ENCODE data around the gene SLC5A10.

DNA sequence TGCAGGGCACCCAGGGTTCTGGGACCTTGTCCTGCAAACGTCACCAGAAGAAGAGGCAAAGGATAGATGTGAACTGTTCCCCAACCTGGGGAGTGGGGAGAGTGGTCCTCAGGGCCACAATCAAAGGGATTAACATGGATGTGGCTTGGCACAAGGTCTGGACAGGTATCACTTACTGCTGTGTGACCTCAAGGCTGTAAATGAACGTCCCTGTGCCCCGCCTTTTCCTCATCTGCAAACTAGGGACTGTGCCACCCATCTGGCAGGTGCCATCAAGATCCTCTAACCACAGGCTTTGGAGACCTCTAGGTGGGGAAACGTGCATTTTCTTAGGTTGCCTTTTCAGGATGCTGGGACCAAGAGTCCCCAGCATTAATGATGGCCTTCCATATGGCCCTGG is 25.1 kb downstream of the SLC5A10 start:
- TF ChIP-seq, protein P1, sequence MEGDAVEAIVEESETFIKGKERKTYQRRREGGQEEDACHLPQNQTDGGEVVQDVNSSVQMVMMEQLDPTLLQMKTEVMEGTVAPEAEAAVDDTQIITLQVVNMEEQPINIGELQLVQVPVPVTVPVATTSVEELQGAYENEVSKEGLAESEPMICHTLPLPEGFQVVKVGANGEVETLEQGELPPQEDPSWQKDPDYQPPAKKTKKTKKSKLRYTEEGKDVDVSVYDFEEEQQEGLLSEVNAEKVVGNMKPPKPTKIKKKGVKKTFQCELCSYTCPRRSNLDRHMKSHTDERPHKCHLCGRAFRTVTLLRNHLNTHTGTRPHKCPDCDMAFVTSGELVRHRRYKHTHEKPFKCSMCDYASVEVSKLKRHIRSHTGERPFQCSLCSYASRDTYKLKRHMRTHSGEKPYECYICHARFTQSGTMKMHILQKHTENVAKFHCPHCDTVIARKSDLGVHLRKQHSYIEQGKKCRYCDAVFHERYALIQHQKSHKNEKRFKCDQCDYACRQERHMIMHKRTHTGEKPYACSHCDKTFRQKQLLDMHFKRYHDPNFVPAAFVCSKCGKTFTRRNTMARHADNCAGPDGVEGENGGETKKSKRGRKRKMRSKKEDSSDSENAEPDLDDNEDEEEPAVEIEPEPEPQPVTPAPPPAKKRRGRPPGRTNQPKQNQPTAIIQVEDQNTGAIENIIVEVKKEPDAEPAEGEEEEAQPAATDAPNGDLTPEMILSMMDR (IDR thresholded peaks at IDR 0.05; ENCODE audit: insufficient read depth, low read length): no peak
- TF ChIP-seq, protein P2, sequence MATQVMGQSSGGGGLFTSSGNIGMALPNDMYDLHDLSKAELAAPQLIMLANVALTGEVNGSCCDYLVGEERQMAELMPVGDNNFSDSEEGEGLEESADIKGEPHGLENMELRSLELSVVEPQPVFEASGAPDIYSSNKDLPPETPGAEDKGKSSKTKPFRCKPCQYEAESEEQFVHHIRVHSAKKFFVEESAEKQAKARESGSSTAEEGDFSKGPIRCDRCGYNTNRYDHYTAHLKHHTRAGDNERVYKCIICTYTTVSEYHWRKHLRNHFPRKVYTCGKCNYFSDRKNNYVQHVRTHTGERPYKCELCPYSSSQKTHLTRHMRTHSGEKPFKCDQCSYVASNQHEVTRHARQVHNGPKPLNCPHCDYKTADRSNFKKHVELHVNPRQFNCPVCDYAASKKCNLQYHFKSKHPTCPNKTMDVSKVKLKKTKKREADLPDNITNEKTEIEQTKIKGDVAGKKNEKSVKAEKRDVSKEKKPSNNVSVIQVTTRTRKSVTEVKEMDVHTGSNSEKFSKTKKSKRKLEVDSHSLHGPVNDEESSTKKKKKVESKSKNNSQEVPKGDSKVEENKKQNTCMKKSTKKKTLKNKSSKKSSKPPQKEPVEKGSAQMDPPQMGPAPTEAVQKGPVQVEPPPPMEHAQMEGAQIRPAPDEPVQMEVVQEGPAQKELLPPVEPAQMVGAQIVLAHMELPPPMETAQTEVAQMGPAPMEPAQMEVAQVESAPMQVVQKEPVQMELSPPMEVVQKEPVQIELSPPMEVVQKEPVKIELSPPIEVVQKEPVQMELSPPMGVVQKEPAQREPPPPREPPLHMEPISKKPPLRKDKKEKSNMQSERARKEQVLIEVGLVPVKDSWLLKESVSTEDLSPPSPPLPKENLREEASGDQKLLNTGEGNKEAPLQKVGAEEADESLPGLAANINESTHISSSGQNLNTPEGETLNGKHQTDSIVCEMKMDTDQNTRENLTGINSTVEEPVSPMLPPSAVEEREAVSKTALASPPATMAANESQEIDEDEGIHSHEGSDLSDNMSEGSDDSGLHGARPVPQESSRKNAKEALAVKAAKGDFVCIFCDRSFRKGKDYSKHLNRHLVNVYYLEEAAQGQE (IDR thresholded peaks at IDR 0.05; ENCODE audit: insufficient replicate concordance, low read depth): no peak
